Naive thymus-derived CD8-positive, alpha-beta T cell (primary cell): Measurements from ENCODE around the gene INTS3. TPM values are rescaled to one million over a fixed set of nuclear protein-coding genes. Genes with fewer than 3 reads are reported as not detected.
"Not testable (repeated sequence)": the region's sequence is repeated elsewhere in the genome, so short reads cannot be mapped to it uniquely, and the experiment has no call there.

ENCODE experiments used
- ATAC-seq, 2 donors: fragments of 150-1000 bp; cut with Tn5 transposase in 1 of 2; sonication (Bioruptor Pico), chemical (Tn5 transposase) in 1 of 2; 1 replicate in 1 of 2; 2 replicates in 1 of 2; pipeline ENCODE4 v1.10.0; 2021; ENCODE audit warnings: mild to moderate bottlenecking in 2 of 2, moderate library complexity in 2 of 2
- POLR2A ChIA-PET: fragments of 350-600 bp; sonication (Branson Sonifier 250); formaldehyde crosslinking; loops from one replicate; lab custom pipeline; 2021; ENCODE audit warnings: antibody characterized with exemption; lab: Charles Lee
- DNase-seq, 10 donors: peaks; one replicate each; pipeline versions ENCODE4 v3.0.0 to v3.0.0-alpha.2; 2020 to 2022
- H3K27ac Mint-ChIP-seq, 10 donors: one replicate each; pipeline ENCODE4 v1.8.0; 2020 to 2022; ENCODE audit warnings: mild to moderate bottlenecking in 10 of 10, mixed read lengths in 10 of 10, moderate library complexity in 4 of 10, inconsistent platforms in 1 of 10
- H3K27me3 Mint-ChIP-seq, 5 donors: one replicate each; pipeline ENCODE4 v1.8.0; 2021 to 2022; ENCODE audit warnings: mixed read lengths in 5 of 5
- H3K36me3 Mint-ChIP-seq, 3 donors: one replicate each; pipeline ENCODE4 v1.8.0; 2020 to 2022; ENCODE audit warnings: mixed read lengths in 3 of 3, mild to moderate bottlenecking in 2 of 3, inconsistent platforms in 1 of 3
- H3K4me1 Mint-ChIP-seq, 4 donors: one replicate each; pipeline ENCODE4 v1.8.0; 2021 to 2022; ENCODE audit warnings: mixed read lengths in 4 of 4
- H3K4me3 Mint-ChIP-seq, 10 donors: one replicate each; pipeline ENCODE4 v1.8.0; 2020 to 2022; ENCODE audit warnings: mild to moderate bottlenecking in 10 of 10, mixed read lengths in 10 of 10, moderate library complexity in 6 of 10, inconsistent platforms in 1 of 10
- H3K9me3 Mint-ChIP-seq, 9 donors: one replicate each; pipeline ENCODE4 v1.8.0; 2020 to 2022; ENCODE audit warnings: mixed read lengths in 9 of 9, mild to moderate bottlenecking in 3 of 9, inconsistent platforms in 1 of 9, moderate library complexity in 1 of 9
- polyA plus RNA-seq, 3 donors: library from polyadenylated mRNA; unstranded; fragments of 300-500 nt; fragmentation: Illumina TruSeq; gene quantifications; one replicate each; pipeline ENCODE4 v1.2.3, GENCODE V29; 2021
- total RNA-seq, 8 experiments: library from RNA in 2 of 8; stranded (reverse) in 2 of 8; gene quantifications; one replicate each; pipeline ENCODE4 v1.2.3 and lab custom pipeline; 2021 to 2026

The INTS3 gene
- total and polyA plus RNA-seq, 5 experiments from 2014 or later, result 10.0 to 60.6 (median 13.8) TPM

GRCh38 chr1:153716211-153716610 is 11.6 kb upstream of the INTS3 start:
- POLR2A ChIA-PET, H3K9me3 Mint-ChIP-seq, H3K4me3 Mint-ChIP-seq, H3K4me1 Mint-ChIP-seq, ATAC-seq, DNase-seq, H3K36me3 Mint-ChIP-seq, H3K27ac Mint-ChIP-seq: not testable (repeated sequence)
- H3K27me3 Mint-ChIP-seq, result peaks cover 2 to 11% (median 5%) of the 10 kb centered on the region in 5 donors

GRCh38 chr1:153717330-153717729 is 10.5 kb upstream of the INTS3 start:
- no peak overlapping the region for H3K27ac Mint-ChIP-seq
- DNase-seq (no peak), ATAC-seq (no peak)
- no peaks in the 10 kb centered on the region for H3K9me3 Mint-ChIP-seq
- peaks cover 2 to 11% (median 5%) of the 10 kb centered on the region in 5 donors for H3K27me3 Mint-ChIP-seq
- H3K4me1 Mint-ChIP-seq, result no peaks in the 10 kb centered on the region
- no peak overlapping the region for H3K4me3 Mint-ChIP-seq
- POLR2A ChIA-PET, result no interaction called here
- no peaks in the 10 kb centered on the region for H3K36me3 Mint-ChIP-seq

- Mint-ChIP-seq H3K36me3 (no peaks in the 10 kb centered on the region), H3K9me3 (peaks cover 0 to 2% (median 0%) of the 10 kb centered on the region in 9 donors), H3K4me3 (no peak overlapping the region), H3K4me1 (peaks cover under 1 to 12% (median 5%) of the 10 kb centered on the region in 4 donors), H3K27ac (no peak overlapping the region), H3K27me3 (no peaks in the 10 kb centered on the region)
- no peak for DNase-seq
- ATAC-seq, result no peak
- POLR2A ChIA-PET, result interaction anchor here (0.6 kb wide), 1 partner anchor 198 kb away, joined by 4 read pairs; no protein-coding TSS in a partner anchor
Measured at GRCh38 chr1:153723687-153724086, 4.2 kb upstream of the INTS3 start.

- Mint-ChIP-seq H3K4me1 (peaks cover 10 to 21% (median 13%) of the 10 kb centered on the region in 4 donors), H3K27ac (peak overlapping the region in 1 of 10 donors; percentile 34)
- DNase-seq, H3K4me3 Mint-ChIP-seq, H3K27me3 Mint-ChIP-seq, H3K9me3 Mint-ChIP-seq, ATAC-seq, H3K36me3 Mint-ChIP-seq: not testable (repeated sequence)
- POLR2A ChIA-PET, result interaction anchor here (1.3 kb wide), 1 partner anchor 90 kb away, joined by 5 read pairs; the partner anchor contains the start of gene CHTOP
Measured at GRCh38 chr1:153724634-153725033, 3.2 kb upstream of the INTS3 start.

GRCh38 chr1:153728305-153729066 is 636 bp downstream of the INTS3 start:
- ATAC-seq, result no peak
- Mint-ChIP-seq H3K36me3 (peaks cover 0 to 11% (median 5%) of the 10 kb centered on the region in 3 donors), H3K4me1 (peaks cover 14 to 41% (median 29%) of the 10 kb centered on the region in 4 donors), H3K27ac (peak overlapping the region; percentile 93 to 99 (median 98)), H3K27me3 (no peaks in the 10 kb centered on the region), H3K4me3 (peak overlapping the region; percentile 89 to 97 (median 94)), H3K9me3 (peaks cover 0 to 2% (median 0%) of the 10 kb centered on the region in 9 donors)
- POLR2A ChIA-PET, result interaction anchor here (0.6 to 1.9 kb wide), 10 partner anchors 48 to 249 kb away, joined by 3 to 18 read pairs (median 4); partner anchors contain the start of genes CHTOP, CREB3L4, JTB and S100A6
- peak in 8 of 10 donors; percentile 5 to 68 (median 11) for DNase-seq

- peak overlapping the region in 8 of 10 donors; percentile 15 to 64 (median 38) for H3K4me3 Mint-ChIP-seq
- no peak for ATAC-seq
- POLR2A ChIA-PET, result no interaction called here
Measured at GRCh38 chr1:153730468-153730988, 2.7 kb downstream of the INTS3 start.

GRCh38 chr1:153733970-153734369 is 6.1 kb downstream of the INTS3 start:
- ATAC-seq, result no peak

More at GRCh38 chr1:153730468-153730988, 2.7 kb downstream of the INTS3 start:
- Mint-ChIP-seq H3K27ac (peak overlapping the region; percentile 16 to 96 (median 74)), H3K36me3 (peaks cover 0 to 27% (median 7%) of the 10 kb centered on the region in 3 donors), H3K9me3 (peaks cover 0 to 2% (median 0%) of the 10 kb centered on the region in 9 donors), H3K4me1 (peaks cover 19 to 43% (median 40%) of the 10 kb centered on the region in 4 donors), H3K27me3 (no peaks in the 10 kb centered on the region)
- DNase-seq, result no peak

GRCh38 chr1:153734396-153735089 is 6.7 kb downstream of the INTS3 start:
- H3K4me3 Mint-ChIP-seq, result no peak overlapping the region
- DNase-seq, result no peak
- no peak for ATAC-seq

More at GRCh38 chr1:153733970-153734369, 6.1 kb downstream of the INTS3 start:
- Mint-ChIP-seq H3K27ac (peak overlapping the region in 1 of 10 donors; percentile 49), H3K4me1 (peaks cover 13 to 39% (median 32%) of the 10 kb centered on the region in 4 donors), H3K27me3 (no peaks in the 10 kb centered on the region), H3K9me3 (no peaks in the 10 kb centered on the region), H3K36me3 (peaks cover 0 to 42% (median 7%) of the 10 kb centered on the region in 3 donors), H3K4me3 (no peak overlapping the region)
- POLR2A ChIA-PET, result no interaction called here
- DNase-seq, result no peak

GRCh38 chr1:153735090-153735420 is 7.2 kb downstream of the INTS3 start:
- H3K9me3 Mint-ChIP-seq, result no peaks in the 10 kb centered on the region
- H3K36me3 Mint-ChIP-seq, result peaks cover 0 to 44% (median 7%) of the 10 kb centered on the region in 3 donors
- DNase-seq (no peak), ATAC-seq (no peak)
- H3K27ac Mint-ChIP-seq, result peak overlapping the region in 2 of 10 donors; percentile 21 to 39
- peaks cover 7 to 28% (median 21%) of the 10 kb centered on the region in 4 donors for H3K4me1 Mint-ChIP-seq
- H3K27me3 Mint-ChIP-seq, result no peaks in the 10 kb centered on the region
- POLR2A ChIA-PET, result no interaction called here
- no peak overlapping the region for H3K4me3 Mint-ChIP-seq

More at GRCh38 chr1:153734396-153735089, 6.7 kb downstream of the INTS3 start:
- Mint-ChIP-seq H3K4me1 (peaks cover 9 to 33% (median 26%) of the 10 kb centered on the region in 4 donors), H3K27ac (peak overlapping the region in 2 of 10 donors; percentile 21 to 49), H3K9me3 (no peaks in the 10 kb centered on the region), H3K36me3 (peaks cover 0 to 42% (median 7%) of the 10 kb centered on the region in 3 donors), H3K27me3 (no peaks in the 10 kb centered on the region)
- POLR2A ChIA-PET, result no interaction called here

GRCh38 chr1:153741986-153742385 is 14.1 kb downstream of the INTS3 start:
- Mint-ChIP-seq H3K27me3 (no peaks in the 10 kb centered on the region), H3K36me3 (peaks cover 0 to 73% (median 22%) of the 10 kb centered on the region in 3 donors), H3K4me1 (peaks cover 9 to 32% (median 17%) of the 10 kb centered on the region in 4 donors), H3K9me3 (no peaks in the 10 kb centered on the region), H3K27ac (no peak overlapping the region), H3K4me3 (no peak overlapping the region)
- ATAC-seq (no peak), DNase-seq (no peak)
- POLR2A ChIA-PET, result no interaction called here

- Mint-ChIP-seq H3K27ac (peak overlapping the region in 2 of 10 donors; percentile 16 to 56), H3K27me3 (no peaks in the 10 kb centered on the region), H3K36me3 (peaks cover 0 to 75% (median 22%) of the 10 kb centered on the region in 3 donors), H3K9me3 (no peaks in the 10 kb centered on the region), H3K4me3 (no peak overlapping the region), H3K4me1 (peaks cover 9 to 31% (median 17%) of the 10 kb centered on the region in 4 donors)
- ATAC-seq, result no peak
- DNase-seq, result no peak
- POLR2A ChIA-PET, result interaction anchor here (0.6 kb wide), 1 partner anchor 248 kb away, joined by 3 read pairs; the partner anchor contains the start of gene RPS27
Measured at GRCh38 chr1:153742411-153743142, 14.7 kb downstream of the INTS3 start.

GRCh38 chr1:153745417-153745816 is 17.6 kb downstream of the INTS3 start:
- no peaks in the 10 kb centered on the region for H3K27me3 Mint-ChIP-seq
- H3K27ac Mint-ChIP-seq, result no peak overlapping the region
- ATAC-seq, result no peak
- no peak for DNase-seq
- peaks cover 9 to 91% (median 29%) of the 10 kb centered on the region in 3 donors for H3K36me3 Mint-ChIP-seq
- POLR2A ChIA-PET, result no interaction called here
- no peaks in the 10 kb centered on the region for H3K9me3 Mint-ChIP-seq
- H3K4me1 Mint-ChIP-seq, result peaks cover 9 to 34% (median 20%) of the 10 kb centered on the region in 4 donors
- H3K4me3 Mint-ChIP-seq, result no peak overlapping the region
